ENCODE results near the gene PIF1. TPM values are rescaled to one million over a fixed set of nuclear protein-coding genes. Genes with fewer than 3 reads are reported as not detected.

Gene PIF1
- total RNA-seq, 1 donor from 2014 or later, result 8.6 TPM

DNA sequence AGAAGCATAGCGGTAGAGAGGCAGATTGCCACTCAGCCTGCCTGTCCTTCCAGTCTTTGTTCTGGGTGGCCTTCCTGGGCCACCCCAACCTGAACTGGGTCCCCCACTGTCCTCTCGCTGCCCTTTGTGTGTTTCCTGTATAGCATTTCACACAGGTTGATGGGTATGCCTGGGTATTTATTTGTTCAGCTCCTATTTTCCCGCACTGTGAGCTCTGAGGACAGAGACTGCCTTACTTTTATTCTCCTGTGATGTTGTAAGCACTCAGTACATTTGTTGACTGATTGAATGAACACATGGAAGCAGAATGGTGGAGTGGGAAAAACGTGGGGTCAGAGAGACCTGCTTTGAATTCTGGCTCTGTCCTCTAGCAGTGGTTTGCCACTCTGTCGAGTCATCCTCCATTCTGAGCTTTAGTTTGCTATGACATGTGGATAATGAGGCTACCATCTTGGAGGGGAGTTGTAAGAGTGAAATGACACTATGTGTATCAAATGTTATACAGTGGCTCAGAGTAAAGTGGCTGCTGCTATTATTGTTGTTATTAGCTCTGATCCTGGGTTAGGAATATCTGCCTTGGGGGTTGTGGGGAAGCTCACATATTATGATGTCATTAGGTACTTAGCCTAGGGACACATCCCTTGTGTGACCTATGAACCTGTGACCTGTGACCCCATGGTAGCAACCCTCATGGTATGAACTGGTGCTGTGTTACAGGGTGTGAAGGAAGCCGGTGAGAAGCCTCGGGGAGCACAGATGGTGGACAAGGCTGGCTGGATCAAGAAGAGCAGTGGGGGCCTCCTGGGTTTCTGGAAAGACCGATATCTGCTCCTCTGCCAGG lies 22.6 kb upstream of the PIF1 start:
- Mint-ChIP-seq H3K27ac (ENCODE audit: unreplicated experiment) (peak overlapping the region; percentile 49), H3K4me3 (ENCODE audit: unreplicated experiment) (peak overlapping the region; percentile 14), H3K27me3 (ENCODE audit: unreplicated experiment) (no peaks in the 10 kb centered on the region), H3K4me1 (ENCODE audit: low read depth, unreplicated experiment) (peaks cover 19% of the 10 kb centered on the region), H3K36me3 (ENCODE audit: unreplicated experiment) (no peaks in the 10 kb centered on the region), H3K9me3 (ENCODE audit: unreplicated experiment) (peaks cover 10% of the 10 kb centered on the region)
- no peak for DNase-seq
- TF ChIP-seq, protein P1, sequence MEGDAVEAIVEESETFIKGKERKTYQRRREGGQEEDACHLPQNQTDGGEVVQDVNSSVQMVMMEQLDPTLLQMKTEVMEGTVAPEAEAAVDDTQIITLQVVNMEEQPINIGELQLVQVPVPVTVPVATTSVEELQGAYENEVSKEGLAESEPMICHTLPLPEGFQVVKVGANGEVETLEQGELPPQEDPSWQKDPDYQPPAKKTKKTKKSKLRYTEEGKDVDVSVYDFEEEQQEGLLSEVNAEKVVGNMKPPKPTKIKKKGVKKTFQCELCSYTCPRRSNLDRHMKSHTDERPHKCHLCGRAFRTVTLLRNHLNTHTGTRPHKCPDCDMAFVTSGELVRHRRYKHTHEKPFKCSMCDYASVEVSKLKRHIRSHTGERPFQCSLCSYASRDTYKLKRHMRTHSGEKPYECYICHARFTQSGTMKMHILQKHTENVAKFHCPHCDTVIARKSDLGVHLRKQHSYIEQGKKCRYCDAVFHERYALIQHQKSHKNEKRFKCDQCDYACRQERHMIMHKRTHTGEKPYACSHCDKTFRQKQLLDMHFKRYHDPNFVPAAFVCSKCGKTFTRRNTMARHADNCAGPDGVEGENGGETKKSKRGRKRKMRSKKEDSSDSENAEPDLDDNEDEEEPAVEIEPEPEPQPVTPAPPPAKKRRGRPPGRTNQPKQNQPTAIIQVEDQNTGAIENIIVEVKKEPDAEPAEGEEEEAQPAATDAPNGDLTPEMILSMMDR (IDR thresholded peaks at IDR 0.05; ENCODE audit: partially characterized antibody, unreplicated experiment), result no peak

DNA sequence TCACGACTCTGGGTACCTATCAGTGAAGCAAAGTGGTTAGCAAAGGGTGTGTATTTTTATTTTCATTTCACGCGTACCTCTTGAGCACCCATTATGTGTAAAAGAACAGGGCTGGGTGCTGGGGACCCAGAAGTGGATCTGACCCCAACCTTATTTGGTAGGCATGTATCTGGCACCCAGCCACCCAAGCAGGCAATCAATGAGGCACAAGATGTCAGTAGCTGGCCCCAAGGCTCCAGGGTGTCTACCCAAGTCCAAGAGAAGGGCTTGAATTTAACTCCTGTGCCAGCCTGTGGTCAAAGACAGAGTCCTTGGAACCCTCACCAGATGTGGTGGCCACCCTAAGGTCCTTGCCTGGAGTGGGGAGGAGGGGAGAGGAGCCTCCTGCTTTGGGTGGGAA lies 22.0 kb upstream of the PIF1 start:
- Mint-ChIP-seq H3K4me1 (ENCODE audit: low read depth, unreplicated experiment) (peaks cover 21% of the 10 kb centered on the region), H3K4me3 (ENCODE audit: unreplicated experiment) (no peak overlapping the region), H3K27ac (ENCODE audit: unreplicated experiment) (no peak overlapping the region), H3K9me3 (ENCODE audit: unreplicated experiment) (peaks cover 10% of the 10 kb centered on the region), H3K27me3 (ENCODE audit: unreplicated experiment) (peaks cover under 1% of the 10 kb centered on the region), H3K36me3 (ENCODE audit: unreplicated experiment) (no peaks in the 10 kb centered on the region)
- TF ChIP-seq, protein P1 (IDR thresholded peaks at IDR 0.05; ENCODE audit: partially characterized antibody, unreplicated experiment), result no peak
- DNase-seq, result no peak

- Mint-ChIP-seq H3K4me3 (ENCODE audit: unreplicated experiment) (no peak overlapping the region), H3K27me3 (ENCODE audit: unreplicated experiment) (peaks cover 5% of the 10 kb centered on the region), H3K27ac (ENCODE audit: unreplicated experiment) (no peak overlapping the region), H3K9me3 (ENCODE audit: unreplicated experiment) (peaks cover 12% of the 10 kb centered on the region), H3K36me3 (ENCODE audit: unreplicated experiment) (no peaks in the 10 kb centered on the region), H3K4me1 (ENCODE audit: low read depth, unreplicated experiment) (peaks cover 21% of the 10 kb centered on the region)
- TF ChIP-seq, protein P1 (IDR thresholded peaks at IDR 0.05; ENCODE audit: partially characterized antibody, unreplicated experiment), result no peak
- DNase-seq, result no peak
Measured at GRCh38 chr15:64847016-64847415, 21.6 kb upstream of the PIF1 start.

- peaks cover 12% of the 10 kb centered on the region for H3K9me3 Mint-ChIP-seq (ENCODE audit: unreplicated experiment)
- TF ChIP-seq, protein P1 (IDR thresholded peaks at IDR 0.05; ENCODE audit: partially characterized antibody, unreplicated experiment), result no peak
- DNase-seq, result no peak
- H3K27me3 Mint-ChIP-seq (ENCODE audit: unreplicated experiment), result peaks cover 6% of the 10 kb centered on the region
- peaks cover 21% of the 10 kb centered on the region for H3K4me1 Mint-ChIP-seq (ENCODE audit: low read depth, unreplicated experiment)
- no peak overlapping the region for H3K27ac Mint-ChIP-seq (ENCODE audit: unreplicated experiment)
- H3K36me3 Mint-ChIP-seq (ENCODE audit: unreplicated experiment), result no peaks in the 10 kb centered on the region
- H3K4me3 Mint-ChIP-seq (ENCODE audit: unreplicated experiment), result peak overlapping the region; percentile 34
Measured at GRCh38 chr15:64845831-64846595, 20.6 kb upstream of the PIF1 start.

Data from glutamatergic neuron (in vitro differentiated cells).